Central memory CD8-positive, alpha-beta T cell (primary cell): ENCODE data around the gene MRPL2.

Experiments used
- ATAC-seq: fragments of 150-1000 bp; cut with Tn5 transposase; replicated peaks from 2 replicates; pipeline ENCODE4 v1.10.0; 2022; ENCODE audit warnings: mild to moderate bottlenecking, moderate FRiP score, moderate number of reproducible peaks; ENCODE audit not compliant: poor library complexity, severe bottlenecking; ENCODE audit errors: extremely low read depth
- DNase-seq, 2 donors: peaks; one replicate each; pipeline ENCODE4 v3.0.0; 2021; ENCODE audit warnings: low spot score in 2 of 2
- H3K27ac Mint-ChIP-seq: one replicate; pipeline ENCODE4 v1.8.0; 2022; ENCODE audit warnings: low read depth, mild to moderate bottlenecking, moderate library complexity, mixed read lengths
- H3K27me3 Mint-ChIP-seq: one replicate; pipeline ENCODE4 v1.8.0; 2022; ENCODE audit warnings: mixed read lengths
- H3K36me3 Mint-ChIP-seq: one replicate; pipeline ENCODE4 v1.8.0; 2022; ENCODE audit warnings: mild to moderate bottlenecking, moderate library complexity, mixed read lengths; ENCODE audit not compliant: insufficient read depth
- H3K4me1 Mint-ChIP-seq: one replicate; pipeline ENCODE4 v1.8.0; 2022; ENCODE audit warnings: mixed read lengths
- H3K4me3 Mint-ChIP-seq: one replicate; pipeline ENCODE4 v1.8.0; 2022; ENCODE audit warnings: mild to moderate bottlenecking, moderate library complexity, mixed read lengths
- H3K9me3 Mint-ChIP-seq: one replicate; pipeline ENCODE4 v1.8.0; 2022; ENCODE audit warnings: mixed read lengths

MRPL2 gene

GRCh38 chr6:43037197-43037596, 22.0 kb downstream of the MRPL2 start:
- H3K4me3 Mint-ChIP-seq: no peak overlapping the region
- DNase-seq: no peak
- no peaks in the 10 kb centered on the region for H3K4me1 Mint-ChIP-seq
- no peaks in the 10 kb centered on the region for H3K27me3 Mint-ChIP-seq
- ATAC-seq: no peak
- no peaks in the 10 kb centered on the region for H3K9me3 Mint-ChIP-seq
- H3K27ac Mint-ChIP-seq: no peak overlapping the region
- H3K36me3 Mint-ChIP-seq: peaks cover 18% of the 10 kb centered on the region

- Mint-ChIP-seq H3K9me3 (no peaks in the 10 kb centered on the region), H3K4me3 (no peak overlapping the region), H3K27ac (no peak overlapping the region), H3K4me1 (no peaks in the 10 kb centered on the region), H3K36me3 (peaks cover 22% of the 10 kb centered on the region), H3K27me3 (no peaks in the 10 kb centered on the region)
- ATAC-seq (no peak), DNase-seq (no peak)
Observed at GRCh38 chr6:43036712-43037111, 22.5 kb downstream of the MRPL2 start.

GRCh38 chr6:43035495-43036194, 23.6 kb downstream of the MRPL2 start:
- H3K36me3 Mint-ChIP-seq: peaks cover 29% of the 10 kb centered on the region
- ATAC-seq: no peak

GRCh38 chr6:43034190-43034525, 25.1 kb downstream of the MRPL2 start:
- no peaks in the 10 kb centered on the region for H3K4me1 Mint-ChIP-seq
- no peak overlapping the region for H3K27ac Mint-ChIP-seq

More at GRCh38 chr6:43035495-43036194, 23.6 kb downstream of the MRPL2 start:
- no peak overlapping the region for H3K4me3 Mint-ChIP-seq
- peak overlapping the region; percentile 23 for H3K27ac Mint-ChIP-seq
- no peaks in the 10 kb centered on the region for H3K27me3 Mint-ChIP-seq
- no peaks in the 10 kb centered on the region for H3K4me1 Mint-ChIP-seq
- no peak for DNase-seq
- no peaks in the 10 kb centered on the region for H3K9me3 Mint-ChIP-seq

GRCh38 chr6:43033496-43034189, 25.6 kb downstream of the MRPL2 start:
- Mint-ChIP-seq H3K27ac (peak overlapping the region; percentile 54), H3K4me1 (no peaks in the 10 kb centered on the region), H3K36me3 (peaks cover 38% of the 10 kb centered on the region), H3K9me3 (no peaks in the 10 kb centered on the region), H3K27me3 (no peaks in the 10 kb centered on the region), H3K4me3 (no peak overlapping the region)
- ATAC-seq: no peak
- DNase-seq: no peak

More at GRCh38 chr6:43034190-43034525, 25.1 kb downstream of the MRPL2 start:
- DNase-seq: no peak
- no peaks in the 10 kb centered on the region for H3K27me3 Mint-ChIP-seq
- no peak overlapping the region for H3K4me3 Mint-ChIP-seq
- no peak for ATAC-seq
- H3K36me3 Mint-ChIP-seq: peaks cover 39% of the 10 kb centered on the region
- H3K9me3 Mint-ChIP-seq: no peaks in the 10 kb centered on the region

GRCh38 chr6:43032326-43032725, 26.9 kb downstream of the MRPL2 start:
- Mint-ChIP-seq H3K9me3 (no peaks in the 10 kb centered on the region), H3K4me1 (peaks cover 6% of the 10 kb centered on the region), H3K27ac (no peak overlapping the region), H3K36me3 (peaks cover 45% of the 10 kb centered on the region), H3K4me3 (no peak overlapping the region), H3K27me3 (no peaks in the 10 kb centered on the region)
- DNase-seq (no peak), ATAC-seq (no peak)

- Mint-ChIP-seq H3K4me1 (peaks cover 17% of the 10 kb centered on the region), H3K36me3 (peaks cover 67% of the 10 kb centered on the region), H3K9me3 (no peaks in the 10 kb centered on the region), H3K27me3 (no peaks in the 10 kb centered on the region), H3K4me3 (no peak overlapping the region), H3K27ac (no peak overlapping the region)
- ATAC-seq: no peak
- DNase-seq: no peak
Observed at GRCh38 chr6:43029120-43029519, 30.1 kb downstream of the MRPL2 start.

- H3K9me3 Mint-ChIP-seq: no peaks in the 10 kb centered on the region
- H3K4me3 Mint-ChIP-seq: no peak overlapping the region
- H3K27me3 Mint-ChIP-seq: no peaks in the 10 kb centered on the region
- DNase-seq (no peak), ATAC-seq (no peak)
- H3K4me1 Mint-ChIP-seq: peaks cover 30% of the 10 kb centered on the region
- peak overlapping the region; percentile 26 for H3K27ac Mint-ChIP-seq
- H3K36me3 Mint-ChIP-seq: peaks cover 63% of the 10 kb centered on the region
Observed at GRCh38 chr6:43026365-43026764, 32.9 kb downstream of the MRPL2 start.

- Mint-ChIP-seq H3K27ac (peak overlapping the region; percentile 24), H3K4me1 (peaks cover 30% of the 10 kb centered on the region), H3K27me3 (no peaks in the 10 kb centered on the region), H3K9me3 (no peaks in the 10 kb centered on the region), H3K36me3 (peaks cover 47% of the 10 kb centered on the region), H3K4me3 (no peak overlapping the region)
- DNase-seq (no peak), ATAC-seq (no peak)
Observed at GRCh38 chr6:43024436-43024835, 34.8 kb downstream of the MRPL2 start.

GRCh38 chr6:43021270-43022047, 37.8 kb downstream of the MRPL2 start, which contains the start of gene RRP36:
Gene RRP36 (plus strand): TSS chr6:43021623. CDS start chr6:43021655, 32 bp downstream.
- DNase-seq (peak; percentile 28 to 31), ATAC-seq (peak; percentile 78)
- Mint-ChIP-seq H3K27ac (peak within 1 kb of the TSS; percentile 58), H3K27me3 (no peaks in the 10 kb centered on the region), H3K9me3 (no peaks in the 10 kb centered on the region), H3K4me1 (peaks cover 21% of the 10 kb centered on the region), H3K36me3 (peaks cover 28% of the 10 kb centered on the region), H3K4me3 (peak within 1 kb of the TSS; percentile 89)

GRCh38 chr6:43020847-43021246, 38.4 kb downstream of the MRPL2 start:
- Mint-ChIP-seq H3K9me3 (no peaks in the 10 kb centered on the region), H3K4me1 (peaks cover 26% of the 10 kb centered on the region), H3K27me3 (no peaks in the 10 kb centered on the region), H3K27ac (no peak overlapping the region), H3K4me3 (peak overlapping the region; percentile 89), H3K36me3 (peaks cover 24% of the 10 kb centered on the region)
- DNase-seq: no peak
- ATAC-seq: no peak

GRCh38 chr6:43020052-43020705, 39.1 kb downstream of the MRPL2 start:
- Mint-ChIP-seq H3K4me1 (peaks cover 27% of the 10 kb centered on the region), H3K9me3 (no peaks in the 10 kb centered on the region), H3K36me3 (peaks cover 18% of the 10 kb centered on the region), H3K27ac (no peak overlapping the region), H3K4me3 (peak overlapping the region; percentile 45), H3K27me3 (no peaks in the 10 kb centered on the region)
- DNase-seq: no peak
- ATAC-seq: no peak
